ENCODE data around the gene KRT33A.

DNA sequence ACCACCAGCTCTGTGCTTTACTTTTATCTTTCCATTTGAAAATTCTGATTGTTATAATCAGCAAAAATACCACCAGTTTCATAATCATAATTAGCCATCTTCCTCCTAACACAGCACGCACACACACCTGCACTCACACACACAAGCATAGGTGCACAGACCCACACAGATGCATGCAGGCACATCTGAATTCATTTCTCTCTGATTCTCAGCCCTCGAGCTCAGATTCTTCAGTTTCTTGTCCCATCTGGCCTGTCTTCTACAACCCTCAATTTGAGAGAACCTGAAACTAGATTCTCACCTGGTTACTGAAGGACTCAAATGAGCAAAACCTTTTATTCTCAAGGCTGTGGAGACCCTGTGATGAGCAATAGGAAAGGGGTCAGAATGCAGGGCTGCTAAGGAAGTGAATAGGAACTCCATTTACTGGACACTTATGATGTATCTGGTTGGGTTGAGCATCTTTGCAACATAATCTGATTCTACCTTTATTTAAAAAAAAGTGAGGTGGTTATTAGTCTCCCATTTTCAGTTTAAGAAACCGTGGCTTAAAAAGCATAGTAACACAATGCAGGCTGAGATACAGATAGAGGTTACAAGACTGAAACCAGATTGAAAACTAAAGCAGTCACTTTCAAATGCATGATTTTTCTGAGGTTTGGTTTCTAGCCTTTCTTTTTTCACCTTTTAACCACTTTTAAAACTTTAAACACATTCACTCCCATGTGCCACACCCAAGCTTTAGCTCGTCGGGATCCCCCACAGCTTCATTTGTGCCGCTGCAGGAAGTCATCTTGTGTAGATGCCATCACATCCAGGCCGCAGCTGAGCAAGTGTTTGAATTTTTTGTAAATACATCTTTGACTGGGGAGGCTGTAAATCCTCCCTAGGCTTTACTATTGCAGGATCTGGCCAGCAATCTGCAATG is 9.4 kb downstream of the KRT33A start:
- TF ChIP-seq CTCF (IDR thresholded peaks at IDR 0.05; ENCODE audit: borderline replicate concordance, extremely low read depth, low read length, poor library complexity, severe bottlenecking) (no peak), EZH2 (IDR thresholded peaks at IDR 0.05; ENCODE audit: borderline replicate concordance, low read depth, low read length, severe bottlenecking) (no peak)

Measured in DND-41 (cell line).